Ramos (cell line): ENCODE results near the gene ATCAY.

ENCODE experiments used
- in situ Hi-C: fragments of 300-500 bp; cut with MboI; formaldehyde crosslinking; loops from one replicate; pipeline ENCODE4 v1.14.3; 2022; ENCODE audit warnings: low sequenced_read_pairs; ENCODE audit not compliant: unreplicated experiment

ATCAY gene, protein sequence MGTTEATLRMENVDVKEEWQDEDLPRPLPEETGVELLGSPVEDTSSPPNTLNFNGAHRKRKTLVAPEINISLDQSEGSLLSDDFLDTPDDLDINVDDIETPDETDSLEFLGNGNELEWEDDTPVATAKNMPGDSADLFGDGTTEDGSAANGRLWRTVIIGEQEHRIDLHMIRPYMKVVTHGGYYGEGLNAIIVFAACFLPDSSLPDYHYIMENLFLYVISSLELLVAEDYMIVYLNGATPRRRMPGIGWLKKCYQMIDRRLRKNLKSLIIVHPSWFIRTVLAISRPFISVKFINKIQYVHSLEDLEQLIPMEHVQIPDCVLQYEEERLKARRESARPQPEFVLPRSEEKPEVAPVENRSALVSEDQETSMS

DNA sequence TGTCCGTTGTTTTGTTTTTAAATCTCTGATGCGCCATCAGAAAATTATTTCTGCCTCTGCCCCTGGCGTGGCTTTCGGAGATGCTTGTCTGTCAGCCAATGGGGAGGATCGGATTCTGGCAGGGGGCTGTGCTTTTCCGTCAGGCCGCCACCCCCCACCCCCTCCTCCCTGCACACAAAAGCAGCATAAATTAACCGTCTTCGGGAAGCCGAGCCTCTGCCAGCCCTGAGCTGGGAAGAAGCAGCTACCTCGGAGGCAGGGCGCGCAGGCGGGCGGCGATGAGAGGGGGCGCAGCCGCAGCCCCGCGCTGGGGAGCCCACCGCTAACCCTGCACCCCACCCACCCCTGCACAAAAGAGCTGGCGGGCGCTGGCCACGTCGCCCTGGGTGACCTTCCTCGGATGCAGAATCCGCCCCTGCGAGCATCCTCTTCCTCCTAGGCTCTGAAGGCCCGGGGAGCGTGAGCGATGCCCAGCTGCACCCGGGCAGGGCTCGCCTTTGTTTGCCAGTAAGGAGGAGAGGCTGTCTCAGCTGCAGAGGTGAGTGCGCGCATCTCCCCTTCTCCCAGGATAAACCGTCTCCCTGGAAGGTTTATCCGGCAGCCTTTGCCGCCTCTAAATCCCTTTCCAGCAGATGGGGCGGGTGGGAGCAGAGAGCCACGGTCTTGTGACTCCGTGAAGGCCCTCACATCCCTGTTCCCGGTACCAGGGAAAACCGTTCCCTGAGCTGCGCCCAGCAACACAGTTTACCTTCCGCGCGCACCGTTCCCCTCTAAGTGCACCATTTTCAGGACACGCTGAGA lies at the start of gene ATCAY:
Gene ATCAY, plus strand, starts transcription at position 215 of the 801 bp plus-strand sequence. CDS start 5,083 bp downstream, outside the sequence.
- in situ Hi-C loops: no loop called here

DNA sequence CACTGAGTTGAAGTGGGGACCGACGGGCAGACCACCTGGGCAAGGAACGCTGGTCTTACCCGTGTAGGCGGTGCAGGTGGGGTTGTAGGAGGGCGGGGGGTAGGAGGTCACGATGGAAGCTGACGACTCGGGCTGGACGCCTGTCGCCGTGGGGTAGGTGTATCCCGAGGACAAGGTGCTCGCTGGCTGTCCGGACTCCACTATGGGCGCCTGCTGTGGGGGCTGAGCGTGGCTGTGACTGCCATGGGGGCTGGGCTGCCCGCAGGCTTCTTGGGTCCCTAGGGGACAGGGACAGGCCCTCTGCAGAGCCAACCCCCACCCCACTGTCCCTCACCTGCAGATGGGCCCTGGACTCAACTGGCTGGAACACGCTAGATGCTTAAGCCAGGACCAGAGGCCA lies 48.9 kb upstream of the ATCAY start:
- in situ Hi-C loops: no loop called here

DNA sequence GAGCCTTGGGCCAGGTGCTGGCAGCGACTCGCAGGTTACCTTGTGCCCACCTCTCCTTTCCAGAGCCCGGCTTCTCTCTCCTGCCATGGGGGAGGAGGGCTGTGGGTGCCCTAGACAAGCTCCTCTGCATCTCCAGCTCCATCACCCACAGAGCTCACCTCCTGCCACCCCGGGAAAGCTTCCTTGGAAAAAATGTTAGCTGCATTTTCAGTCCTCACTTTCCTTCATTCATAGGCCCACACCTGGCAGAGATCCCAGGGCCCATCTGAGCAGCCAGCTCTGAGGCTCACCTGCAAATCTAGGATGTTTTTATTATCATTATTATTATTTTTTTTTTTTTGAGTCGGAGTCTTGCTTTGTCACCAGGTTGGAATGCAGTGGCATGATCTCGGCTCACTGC lies 48.5 kb upstream of the ATCAY start:
- in situ Hi-C loops: no loop called here

DNA sequence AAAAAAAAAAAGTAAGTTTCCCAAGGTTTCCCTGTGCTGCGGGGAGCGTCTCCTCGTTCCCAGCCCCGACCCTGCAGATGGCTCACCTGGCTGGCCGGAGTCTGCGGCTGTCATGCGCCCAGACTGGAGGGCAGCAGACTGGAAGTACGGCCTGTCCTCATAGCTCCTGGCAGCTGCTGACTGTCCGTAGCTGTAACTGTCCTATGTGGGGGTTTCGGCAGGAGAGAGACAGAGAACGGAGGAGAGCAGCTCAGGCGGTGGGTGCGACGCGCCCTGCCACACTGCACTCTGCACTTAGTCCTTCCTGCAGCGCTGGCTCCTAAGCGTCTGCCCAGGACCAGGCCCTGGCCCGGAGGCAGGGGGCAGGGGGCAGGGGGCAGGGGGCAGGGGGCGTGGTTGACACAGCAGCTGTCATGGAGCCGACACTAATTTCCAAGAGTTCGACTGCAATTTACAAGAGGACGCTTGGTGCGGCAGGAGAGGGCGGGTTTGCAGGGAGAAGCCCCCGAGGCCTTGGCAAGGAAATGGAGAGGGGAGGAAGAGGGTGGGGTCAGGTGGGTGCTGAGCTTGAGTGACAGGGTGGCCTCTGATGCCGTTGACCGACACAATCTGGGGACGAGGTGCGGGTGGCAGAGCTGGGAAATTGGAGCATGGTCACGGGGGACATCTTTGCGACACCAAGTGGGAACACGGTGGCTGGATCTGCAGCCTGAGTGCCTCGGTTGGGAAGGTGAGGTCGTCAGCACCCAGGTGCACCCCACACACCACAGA lies 46.7 kb upstream of the ATCAY start:
- in situ Hi-C loops: no loop called here

DNA sequence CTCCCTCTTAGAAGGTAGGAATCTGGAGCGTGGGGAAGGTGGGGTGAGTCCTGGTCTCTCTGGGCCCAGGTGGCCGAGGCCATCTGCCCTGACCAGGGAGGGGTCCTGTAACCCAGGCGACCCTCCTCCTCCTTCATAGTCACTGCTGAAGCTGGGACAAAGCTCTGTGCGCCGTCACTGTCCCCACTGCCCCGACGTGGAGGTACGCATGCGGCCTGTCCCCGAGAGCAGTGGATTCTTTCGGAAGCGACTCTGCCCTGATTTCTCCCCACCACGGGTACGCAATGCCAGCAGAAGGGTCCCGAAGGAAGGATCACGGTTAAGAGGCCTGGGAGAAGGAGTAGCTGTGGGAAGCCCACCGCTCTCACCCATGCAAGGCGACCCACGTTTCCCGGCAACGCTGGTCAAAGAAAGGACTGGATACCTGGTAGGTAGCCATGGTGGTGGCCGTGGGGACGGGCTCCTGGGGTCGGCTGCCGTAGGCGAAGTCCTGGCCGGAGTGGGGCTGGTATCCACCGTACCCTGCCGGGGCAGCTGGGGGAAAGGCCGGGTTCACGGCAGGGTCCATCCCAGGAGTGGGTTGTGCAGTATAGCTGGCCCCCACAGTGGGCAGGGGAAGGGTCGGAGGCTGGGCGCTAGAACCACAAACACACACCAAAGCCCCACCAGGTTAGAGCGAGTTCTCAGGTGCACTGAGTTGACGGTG lies 46.0 kb upstream of the ATCAY start:
- in situ Hi-C loops: no loop called here

DNA sequence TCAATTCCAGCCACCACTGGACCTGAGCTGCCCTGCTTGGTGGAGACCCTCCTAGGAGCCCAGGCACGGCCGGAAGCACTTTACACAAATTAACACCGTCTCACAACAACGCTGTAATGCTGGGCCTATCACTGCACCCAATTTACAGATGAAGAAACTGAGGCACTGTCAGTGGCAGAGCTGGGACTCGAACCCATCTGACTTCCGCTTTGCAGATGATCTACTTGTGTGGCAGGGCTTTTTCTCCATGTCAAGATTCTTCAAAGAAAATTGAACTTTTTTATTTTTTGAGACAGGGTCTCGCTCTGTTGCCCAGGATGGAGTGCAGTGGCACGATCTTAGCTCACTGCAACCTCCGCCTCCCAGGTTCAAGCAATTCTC lies 45.4 kb upstream of the ATCAY start:
- in situ Hi-C loops: no loop called here

DNA sequence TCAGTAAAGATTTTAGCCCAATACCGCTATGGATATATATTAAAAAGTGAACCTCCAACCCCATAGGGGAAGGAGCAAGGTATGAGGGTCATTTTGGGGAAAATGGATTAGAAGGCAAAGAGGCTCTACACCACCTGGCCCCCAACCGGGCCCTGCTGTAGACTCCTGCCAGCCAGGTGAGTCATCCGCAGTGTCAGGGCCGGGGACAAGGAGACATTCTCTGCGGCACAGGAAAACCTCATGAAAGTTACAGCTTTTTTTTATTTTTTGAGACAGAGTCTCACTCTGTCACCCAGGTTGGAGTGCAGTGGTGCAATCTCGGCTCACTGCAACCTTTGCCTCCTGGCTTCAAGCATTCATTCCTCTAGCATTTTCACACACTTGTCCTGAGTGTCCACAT lies 43.6 kb upstream of the ATCAY start:
- in situ Hi-C loops: no loop called here

DNA sequence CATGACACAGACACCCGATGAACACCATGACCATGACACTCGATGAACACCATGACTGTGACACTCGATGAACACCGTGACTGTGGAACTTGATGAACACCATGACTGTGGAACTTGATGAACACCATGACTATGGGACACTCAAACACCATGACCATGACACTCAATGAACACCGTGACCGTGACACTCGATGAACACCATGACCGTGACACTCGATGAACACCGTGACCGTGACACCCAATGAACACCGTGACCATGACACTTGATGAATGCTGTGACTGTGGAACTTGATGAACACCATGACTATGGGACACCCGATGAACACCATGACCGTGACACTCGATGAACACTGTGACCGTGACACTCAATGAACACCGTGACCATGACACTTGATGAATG lies 43.2 kb upstream of the ATCAY start:
- in situ Hi-C loops: no loop called here

DNA sequence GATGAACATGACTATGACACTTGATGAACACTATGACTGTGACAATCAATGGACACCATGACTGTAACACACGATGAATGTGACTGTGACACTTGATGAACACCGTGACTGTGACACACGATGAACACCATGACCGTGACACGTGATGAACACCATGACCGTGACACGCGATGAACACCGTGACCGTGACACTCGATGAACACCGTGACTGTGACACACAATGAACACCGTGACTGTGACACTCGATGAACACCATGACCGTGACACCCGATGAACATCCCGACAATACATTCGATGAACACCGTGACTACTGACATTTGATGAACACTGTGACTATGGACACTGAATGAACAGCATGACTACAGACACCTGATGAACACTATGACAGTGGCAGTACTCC lies 42.6 kb upstream of the ATCAY start:
- in situ Hi-C loops: no loop called here

DNA sequence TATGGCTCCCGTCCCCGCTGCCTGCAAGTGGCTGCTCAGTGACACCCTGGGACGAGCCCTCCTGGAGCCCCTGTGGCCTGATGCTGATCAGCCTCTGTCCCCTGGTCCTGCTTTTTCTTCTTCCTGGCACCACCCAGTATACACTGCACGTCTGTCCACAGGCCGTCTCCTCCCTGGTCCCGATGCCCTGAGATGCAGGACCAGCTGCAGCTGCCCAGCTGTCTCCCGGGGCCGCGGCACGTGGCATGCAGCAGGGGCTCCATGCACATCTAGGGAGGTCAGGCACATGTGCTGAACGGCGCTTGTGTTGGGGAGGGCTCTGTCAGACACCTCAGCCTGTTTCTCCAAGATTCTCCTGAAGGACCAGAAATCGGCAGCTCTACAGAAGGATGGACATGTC lies 41.8 kb upstream of the ATCAY start:
- in situ Hi-C loops: no loop called here

DNA sequence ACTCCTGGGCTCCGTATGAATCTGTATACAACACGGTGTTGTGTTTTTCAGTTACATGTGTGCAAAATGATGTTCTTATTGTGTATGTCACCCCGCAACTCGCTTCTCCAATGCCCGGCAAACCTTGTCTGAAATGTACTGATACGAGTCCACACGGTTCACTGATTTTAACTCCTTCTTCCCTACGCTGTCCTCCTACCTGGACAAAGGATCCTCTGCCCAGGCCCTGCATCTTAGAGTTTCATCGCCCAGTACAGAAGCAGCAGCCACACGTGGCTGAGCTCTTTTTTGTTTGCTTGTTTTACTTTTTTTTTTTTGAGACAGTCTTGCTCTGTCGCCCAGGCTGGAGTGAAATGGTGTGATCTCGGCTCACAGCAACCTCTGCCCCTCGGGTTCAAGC lies 40.5 kb upstream of the ATCAY start:
- in situ Hi-C loops: loop anchor here (10.0 kb wide), 1 partner anchor 365 kb away; no protein-coding TSS in a partner anchor

DNA sequence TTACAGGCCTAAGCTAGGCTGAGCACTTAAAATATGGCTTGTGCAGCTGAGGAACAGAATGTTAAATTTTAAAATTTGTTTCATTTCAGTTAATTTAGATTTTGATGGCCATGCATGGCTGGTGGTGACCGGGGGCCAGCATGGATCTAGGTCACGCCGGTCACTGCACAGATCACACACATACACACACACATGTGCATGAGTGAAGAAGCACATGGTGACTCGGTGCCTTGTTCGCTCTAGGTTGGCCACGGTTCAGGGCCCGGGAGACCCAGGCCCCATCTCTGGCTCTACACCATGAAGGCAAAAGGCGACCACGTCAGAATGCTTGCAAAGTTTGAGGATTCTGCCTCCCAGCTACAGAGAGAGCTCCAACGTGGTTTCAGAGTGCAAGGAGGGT lies 39.7 kb upstream of the ATCAY start:
- in situ Hi-C loops: loop anchor here (10.0 kb wide), 1 partner anchor 364 kb away; no protein-coding TSS in a partner anchor

DNA sequence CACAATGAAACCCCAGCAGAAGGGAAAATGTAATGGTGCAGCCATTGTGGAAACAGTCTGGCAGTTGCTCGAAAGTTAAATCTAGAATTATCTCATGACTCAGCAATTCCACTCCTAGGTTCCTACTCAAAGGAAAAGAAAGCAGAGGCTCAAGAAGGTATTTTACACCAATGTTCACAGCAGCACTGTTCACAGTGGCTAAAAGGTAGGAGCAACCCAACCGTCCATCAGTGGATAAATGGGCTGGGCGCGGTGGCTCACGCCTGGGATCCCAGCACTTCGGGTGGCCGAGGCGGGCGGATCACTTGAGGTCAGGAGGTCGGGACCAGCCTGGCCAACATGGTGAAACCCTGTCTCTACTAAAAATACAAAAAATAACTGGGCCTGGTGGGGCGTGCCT lies 37.5 kb upstream of the ATCAY start:
- in situ Hi-C loops: loop anchor here (10.0 kb wide), 1 partner anchor 362 kb away; no protein-coding TSS in a partner anchor

DNA sequence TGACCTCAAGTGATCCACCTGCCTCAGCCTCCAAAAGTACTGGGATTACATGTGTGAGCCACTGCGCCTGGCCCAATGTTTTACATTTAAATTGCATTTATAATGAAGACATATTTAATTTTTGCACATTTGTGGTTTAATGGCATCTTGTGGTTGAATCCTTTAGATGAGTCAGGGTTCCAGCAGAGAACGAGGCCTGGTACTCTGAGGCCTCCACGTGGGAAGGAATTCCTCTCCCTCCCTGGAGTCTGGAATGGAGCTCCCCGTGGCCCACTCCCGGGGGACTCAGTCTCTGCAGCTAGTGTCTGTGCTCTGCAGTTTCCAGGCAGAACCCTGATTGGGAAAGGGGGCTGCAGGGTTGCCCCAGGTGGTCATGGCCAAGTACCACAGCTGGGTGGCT lies 35.9 kb upstream of the ATCAY start:
- in situ Hi-C loops: loop anchor here (10.0 kb wide), 1 partner anchor 360 kb away; no protein-coding TSS in a partner anchor

DNA sequence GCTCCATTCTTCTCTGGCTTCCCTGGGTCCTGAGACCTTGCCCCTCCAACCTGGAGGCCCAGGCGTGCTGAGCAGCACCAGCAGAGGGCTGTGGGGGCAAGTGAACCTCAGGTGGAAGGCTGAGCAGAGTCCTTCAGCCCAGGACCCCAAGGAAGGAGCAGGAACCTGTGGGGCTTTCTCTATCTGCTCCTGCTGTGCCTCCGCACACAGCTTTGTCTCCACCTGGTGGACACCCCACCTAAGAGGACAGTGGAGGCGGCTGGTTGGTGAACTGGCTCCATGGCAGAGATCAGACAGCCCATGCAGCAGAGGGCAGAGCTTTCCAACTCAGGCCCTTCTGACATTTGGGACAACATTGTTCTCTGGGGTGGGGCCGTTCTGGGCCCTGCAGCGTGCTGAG lies 31.4 kb upstream of the ATCAY start:
- in situ Hi-C loops: loop anchor here (10.0 kb wide), 1 partner anchor 356 kb away; no protein-coding TSS in a partner anchor

DNA sequence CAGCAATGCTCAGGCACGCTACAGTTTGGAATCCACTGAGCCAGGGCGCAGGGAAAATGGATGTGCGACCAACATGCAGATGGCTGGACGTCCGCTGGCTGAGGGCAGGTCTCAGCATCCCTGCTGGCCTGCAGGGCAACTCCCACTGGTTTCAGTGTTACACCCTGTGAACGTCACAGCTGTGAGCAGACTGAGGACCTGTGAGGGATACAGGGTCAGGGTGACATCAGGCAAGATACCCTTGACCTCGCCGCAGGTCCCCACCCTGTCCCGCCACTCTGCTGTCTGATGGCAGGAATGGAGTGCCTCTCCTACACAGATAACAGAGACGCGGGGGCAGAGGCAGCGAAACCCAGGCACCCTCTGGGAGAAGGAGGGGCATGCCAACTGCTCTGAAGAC lies 30.7 kb upstream of the ATCAY start:
- in situ Hi-C loops: loop anchor here (10.0 kb wide), 1 partner anchor 355 kb away; no protein-coding TSS in a partner anchor

DNA sequence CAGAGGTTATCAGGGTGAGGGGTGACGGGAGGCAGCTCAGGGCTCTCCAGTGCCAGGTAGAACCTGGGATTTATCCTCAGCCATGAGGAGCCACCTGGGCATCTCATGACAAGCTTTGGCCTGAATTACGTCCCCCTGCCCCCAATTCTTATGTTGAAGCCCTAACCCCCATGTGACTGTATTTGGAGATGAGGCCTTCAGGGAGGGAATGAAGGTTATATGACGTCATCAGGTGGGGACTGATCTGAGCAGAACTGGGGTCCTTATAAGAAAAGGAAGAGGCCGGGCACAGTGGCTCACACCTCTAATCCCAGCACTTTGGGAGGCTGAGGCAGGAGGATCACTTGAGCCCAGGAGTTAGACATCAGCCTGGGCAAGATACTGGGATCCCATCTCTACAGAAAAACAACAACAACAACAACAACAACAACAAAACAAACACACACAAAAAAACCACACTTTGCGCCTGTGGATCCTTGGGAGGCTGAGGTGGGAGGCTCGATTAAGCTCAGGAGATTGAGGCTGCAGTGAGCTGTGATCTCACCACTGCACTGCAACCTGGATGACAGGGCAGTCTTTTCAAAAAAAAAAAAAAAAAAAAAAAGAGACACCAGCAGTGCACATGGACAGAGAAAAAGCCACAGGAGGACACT lies 30.0 kb upstream of the ATCAY start:
- in situ Hi-C loops: no loop called here

DNA sequence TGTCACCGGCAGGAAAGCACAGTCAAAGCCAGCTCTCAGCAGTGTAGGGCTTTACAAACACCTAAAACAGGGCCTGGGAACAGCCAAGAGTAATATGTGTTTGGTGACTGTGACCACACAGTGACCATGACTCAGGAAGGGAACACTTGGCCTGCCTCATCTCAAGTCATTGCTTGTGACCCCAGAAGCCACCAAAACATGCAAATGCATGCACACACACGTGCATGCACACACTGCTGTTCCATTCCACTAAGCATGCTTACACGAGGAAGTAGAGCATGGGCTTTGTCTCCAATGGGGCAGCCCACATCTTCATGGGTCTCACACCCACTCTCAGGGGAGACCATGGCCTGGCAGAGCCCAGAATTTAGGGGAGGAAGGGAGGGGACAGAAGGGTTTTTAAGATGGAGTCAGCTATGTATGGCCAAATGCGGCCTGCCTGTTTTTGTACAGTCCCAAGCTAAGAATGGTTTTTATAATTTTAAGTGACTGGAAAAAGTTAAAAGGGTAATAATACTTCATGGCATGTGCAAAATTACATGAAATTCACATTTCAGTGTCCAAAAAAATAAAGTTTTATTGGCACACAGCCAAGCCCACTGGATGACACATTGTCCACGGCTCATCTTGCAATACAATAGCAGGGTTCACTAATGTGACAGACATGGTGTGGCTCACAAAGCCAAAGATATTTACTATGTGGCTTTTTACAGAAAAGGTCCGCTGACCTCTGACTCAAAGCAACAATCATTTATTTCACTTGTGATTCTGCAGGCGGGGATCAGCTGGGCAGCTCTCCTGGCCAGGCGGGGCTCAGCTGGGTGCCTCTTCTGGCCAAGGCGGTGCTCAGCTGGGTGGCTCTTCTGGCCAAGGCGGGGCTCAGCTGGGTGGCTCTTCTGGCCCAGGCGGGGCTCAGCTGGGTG lies 29.0 kb upstream of the ATCAY start:
- in situ Hi-C loops: no loop called here

DNA sequence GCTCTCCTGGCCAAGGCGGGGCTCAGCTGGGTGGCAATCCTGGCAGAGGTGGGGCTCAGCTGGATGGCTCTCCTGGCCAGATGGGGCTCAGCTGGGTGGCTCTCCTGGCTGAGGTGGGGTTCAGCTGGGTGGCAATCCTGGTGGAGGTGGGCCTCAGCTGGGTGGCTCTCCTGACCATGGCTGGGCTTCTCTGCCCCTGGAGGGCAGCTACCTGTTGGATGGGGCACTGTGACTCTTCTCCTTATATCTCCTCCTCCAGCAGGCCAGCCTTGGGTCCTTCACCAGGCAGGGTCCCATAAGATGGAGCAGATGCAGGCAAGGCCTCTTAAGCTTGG lies 28.3 kb upstream of the ATCAY start:
- in situ Hi-C loops: no loop called here
